ENCODE data around the gene FGD2. TPM values are rescaled to one million over a fixed set of nuclear protein-coding genes. Genes with fewer than 3 reads are reported as not detected.

Gene FGD2
- total and polyA plus RNA-seq, 2 experiments from 2014 or later: 0.29 TPM; not detected in 1

- Histone ChIP-seq H3K27ac (no peak overlapping the region), H3K27me3 (no peaks in the 10 kb centered on the region), H3K36me3 (no peaks in the 10 kb centered on the region), H3K4me1 (ENCODE audit: low read depth) (peaks cover 8% of the 10 kb centered on the region), H3K4me3 (no peak overlapping the region), H3K9me3 (ENCODE audit: low read depth) (no peaks in the 10 kb centered on the region)
- TF ChIP-seq CTCF (IDR thresholded peaks at IDR 0.05; ENCODE audit: low read depth, low read length): no peak
- no peak for DNase-seq (ENCODE audit: low read depth in 1 of 2, low spot score in 1 of 2)
Observed at GRCh38 chr6:37013516-37014491, 8.3 kb downstream of the FGD2 start.

- no peaks in the 10 kb centered on the region for H3K36me3 ChIP-seq
- H3K9me3 ChIP-seq (ENCODE audit: low read depth): no peaks in the 10 kb centered on the region
- no peaks in the 10 kb centered on the region for H3K27me3 ChIP-seq
- H3K27ac ChIP-seq: no peak overlapping the region
- DNase-seq (ENCODE audit: low read depth in 1 of 2, low spot score in 1 of 2): no peak
- no peak overlapping the region for H3K4me3 ChIP-seq
- H3K4me1 ChIP-seq (ENCODE audit: low read depth): peaks cover 8% of the 10 kb centered on the region
- TF ChIP-seq CTCF (IDR thresholded peaks at IDR 0.05; ENCODE audit: low read depth, low read length): no peak
Observed at GRCh38 chr6:37014667-37015066, 9.2 kb downstream of the FGD2 start.

- Histone ChIP-seq H3K4me1 (ENCODE audit: low read depth) (peaks cover 8% of the 10 kb centered on the region), H3K4me3 (no peak overlapping the region), H3K9me3 (ENCODE audit: low read depth) (no peaks in the 10 kb centered on the region), H3K27ac (no peak overlapping the region), H3K27me3 (no peaks in the 10 kb centered on the region), H3K36me3 (no peaks in the 10 kb centered on the region)
- no peak for TF ChIP-seq CTCF (IDR thresholded peaks at IDR 0.05; ENCODE audit: low read depth, low read length)
- no peak for DNase-seq (ENCODE audit: low read depth in 1 of 2, low spot score in 1 of 2)
Observed at GRCh38 chr6:37015532-37015931, 10.1 kb downstream of the FGD2 start.

GRCh38 chr6:37016995-37017394 lies 11.5 kb downstream of the FGD2 start:
- DNase-seq (ENCODE audit: low read depth in 1 of 2, low spot score in 1 of 2): no peak
- TF ChIP-seq CTCF (IDR thresholded peaks at IDR 0.05; ENCODE audit: low read depth, low read length): no peak
- no peaks in the 10 kb centered on the region for H3K36me3 ChIP-seq
- peaks cover 8% of the 10 kb centered on the region for H3K4me1 ChIP-seq (ENCODE audit: low read depth)
- H3K4me3 ChIP-seq: no peak overlapping the region
- H3K9me3 ChIP-seq (ENCODE audit: low read depth): no peaks in the 10 kb centered on the region
- no peaks in the 10 kb centered on the region for H3K27me3 ChIP-seq
- no peak overlapping the region for H3K27ac ChIP-seq

GRCh38 chr6:37017606-37018197 lies 12.2 kb downstream of the FGD2 start:
- H3K27me3 ChIP-seq: no peaks in the 10 kb centered on the region
- H3K27ac ChIP-seq: no peak overlapping the region
- H3K9me3 ChIP-seq (ENCODE audit: low read depth): no peaks in the 10 kb centered on the region
- no peak for TF ChIP-seq CTCF (IDR thresholded peaks at IDR 0.05; ENCODE audit: low read depth, low read length)
- no peak for DNase-seq (ENCODE audit: low read depth in 1 of 2, low spot score in 1 of 2)
- H3K36me3 ChIP-seq: no peaks in the 10 kb centered on the region
- peaks cover 8% of the 10 kb centered on the region for H3K4me1 ChIP-seq (ENCODE audit: low read depth)
- H3K4me3 ChIP-seq: no peak overlapping the region

Data from cardiac muscle cell (in vitro differentiated cells and primary cell).